ENCODE data around the gene TBCE.

- TF ChIP-seq CTCF (conservative IDR thresholded peaks at IDR 0.05 in 1 of 2, IDR thresholded peaks at IDR 0.05 in 1 of 2; ENCODE audit: low read depth in 1 of 2, low read length in 2 of 2), result no peak
- TF ChIP-seq EZH2 (IDR thresholded peaks at IDR 0.05; ENCODE audit: low read length, missing control alignments), result no peak
Measured at GRCh38 chr1:235425357-235425756, 58.1 kb downstream of the TBCE start.
